Measurements from ENCODE around the gene ZCCHC4.
"Not testable (repeated sequence)": the region's sequence is repeated elsewhere in the genome, so short reads cannot be mapped to it uniquely, and the experiment has no call there.

The ZCCHC4 gene

DNA sequence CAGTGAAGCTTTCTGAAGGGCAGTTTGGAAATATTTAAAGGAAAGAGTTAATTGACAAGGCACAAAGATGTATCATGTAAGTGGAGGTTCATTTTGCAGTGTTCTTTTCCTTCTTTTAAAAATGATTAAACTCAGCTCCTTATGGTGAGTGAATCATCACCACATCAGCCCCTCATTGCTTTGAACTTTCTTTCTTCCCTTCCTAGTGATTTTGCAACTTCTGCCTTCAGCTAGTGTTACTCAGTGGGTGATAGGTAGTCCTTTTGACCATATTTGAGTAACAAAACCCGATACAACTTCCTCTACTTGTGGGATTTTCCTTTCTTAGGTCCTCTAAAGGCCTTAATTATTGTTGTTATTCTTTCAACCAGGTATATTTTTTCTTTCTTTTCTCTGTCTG, 8.2 kb downstream of the ZCCHC4 start:
- DNase-seq, result peak; percentile 63

DNA sequence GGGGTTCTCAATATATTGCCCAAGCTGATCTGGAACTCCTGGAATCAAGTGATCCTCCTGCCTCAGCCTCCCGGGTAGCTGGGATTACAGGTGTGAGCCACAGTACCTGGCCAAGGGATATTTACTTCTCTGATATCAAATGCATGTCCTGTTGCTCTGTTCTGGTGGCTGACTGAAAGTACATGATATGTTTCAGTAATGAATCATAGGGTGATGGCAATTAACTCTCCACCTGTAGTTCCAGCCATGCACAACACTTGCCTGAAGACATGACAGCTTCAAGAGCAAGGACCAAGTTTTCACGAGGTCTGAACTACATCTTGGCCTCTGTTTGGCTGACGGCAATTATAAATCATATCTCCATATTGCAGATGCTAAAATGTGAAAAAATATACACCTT, 9.1 kb downstream of the ZCCHC4 start:
- DNase-seq, result no peak

DNA sequence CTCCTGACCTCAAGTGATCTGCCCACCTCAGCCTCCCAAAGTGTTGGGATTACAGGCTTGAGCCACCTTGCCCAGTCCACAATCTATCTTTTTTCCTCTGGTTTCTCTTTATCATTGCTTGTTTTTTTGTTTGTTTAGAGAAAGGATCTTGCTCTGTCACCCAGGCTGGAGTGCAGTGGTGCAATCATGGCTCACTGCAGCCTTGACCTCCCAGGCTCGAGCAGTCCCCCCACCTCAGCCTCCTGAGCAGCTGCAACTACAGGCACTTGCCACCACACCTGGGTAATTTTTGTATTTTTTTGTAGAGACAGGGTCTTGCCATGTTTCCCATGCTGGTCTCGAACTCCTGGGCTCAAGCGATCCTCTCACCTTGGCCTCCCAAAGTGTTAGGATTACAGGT, 15.9 kb downstream of the ZCCHC4 start:
- not testable (repeated sequence) for DNase-seq

DNA sequence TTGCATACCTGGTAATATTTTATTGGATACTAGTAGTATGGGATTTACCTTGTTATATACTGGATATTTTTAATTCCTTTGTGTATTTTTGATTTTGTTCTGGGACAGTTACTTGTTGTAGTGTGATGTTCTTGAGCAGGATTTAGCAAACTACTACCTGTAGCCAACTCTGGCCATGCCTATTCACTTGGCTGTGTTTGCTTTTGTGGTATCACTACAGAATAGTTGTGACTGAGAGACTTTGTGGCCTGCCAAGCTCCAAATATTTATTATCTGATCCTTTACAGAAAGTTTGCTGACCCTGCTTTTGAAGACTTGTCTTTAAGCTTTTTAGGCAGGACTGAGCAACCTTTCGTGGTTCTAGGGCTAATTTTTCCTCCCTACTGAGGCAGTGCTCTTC, 17.8 kb downstream of the ZCCHC4 start:
- no peak for DNase-seq

DNA sequence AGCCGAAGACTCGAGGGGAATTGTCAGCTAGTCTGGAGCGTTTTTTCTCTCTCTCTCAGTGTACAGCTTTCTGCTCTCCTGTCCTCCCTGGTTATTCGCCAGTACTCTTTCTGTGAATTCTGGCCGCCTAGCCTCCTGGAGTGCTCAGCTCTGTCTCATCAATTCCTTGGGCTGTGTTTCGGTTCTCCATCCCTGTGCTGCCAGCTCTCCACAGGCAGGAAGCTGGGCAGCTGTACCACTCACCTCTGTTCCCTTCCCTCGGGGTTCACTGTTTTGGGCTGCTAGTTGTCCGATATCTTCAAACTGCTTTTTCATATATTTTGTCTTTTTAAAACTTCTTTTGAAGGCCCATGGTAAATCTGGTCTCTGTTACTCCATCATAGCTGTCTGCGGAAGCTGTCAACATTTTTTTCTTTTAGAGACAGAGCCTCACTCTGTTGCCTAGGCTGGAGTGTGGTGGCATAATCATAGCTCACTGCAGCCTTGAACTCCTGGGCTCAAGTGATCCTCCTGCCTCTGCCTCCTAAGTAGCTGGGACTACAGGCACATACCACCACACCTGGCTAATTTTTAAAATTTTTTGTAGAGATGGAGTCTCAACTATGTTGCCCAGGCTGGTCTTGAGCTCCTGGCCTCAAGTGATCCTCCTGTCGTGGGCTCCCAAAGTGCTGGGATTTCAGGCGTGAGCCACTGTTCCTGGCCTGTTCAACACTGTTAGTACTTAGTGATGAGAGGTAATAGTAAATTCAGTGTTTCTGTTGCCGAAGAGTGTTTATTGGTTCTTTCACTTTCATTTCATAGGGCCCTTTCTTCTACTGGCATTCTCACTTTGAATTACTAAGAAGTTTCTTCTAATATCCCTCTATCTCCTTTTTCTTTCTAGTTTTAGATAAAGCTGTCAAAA, 18.6 kb downstream of the ZCCHC4 start:
- DNase-seq, result no peak

DNA sequence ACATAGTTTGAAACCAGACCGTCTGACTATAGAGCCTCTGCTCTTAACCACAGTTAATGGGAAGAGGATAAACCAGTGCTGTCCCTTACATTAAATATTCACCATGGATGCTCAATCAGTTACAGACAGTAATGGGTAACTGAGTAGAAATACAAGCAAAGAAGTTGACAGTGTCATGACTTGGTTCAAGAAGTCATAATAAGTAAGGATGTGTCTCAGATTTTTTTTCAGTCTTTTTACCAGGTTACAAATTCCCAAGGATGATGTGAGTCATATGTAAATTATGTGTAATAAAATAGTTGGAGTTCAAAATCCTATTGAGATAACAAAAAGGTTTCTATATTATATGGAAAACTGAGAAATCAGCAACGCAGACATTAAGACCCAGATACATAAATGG, 31.1 kb downstream of the ZCCHC4 start:
- DNase-seq, result no peak

DNA sequence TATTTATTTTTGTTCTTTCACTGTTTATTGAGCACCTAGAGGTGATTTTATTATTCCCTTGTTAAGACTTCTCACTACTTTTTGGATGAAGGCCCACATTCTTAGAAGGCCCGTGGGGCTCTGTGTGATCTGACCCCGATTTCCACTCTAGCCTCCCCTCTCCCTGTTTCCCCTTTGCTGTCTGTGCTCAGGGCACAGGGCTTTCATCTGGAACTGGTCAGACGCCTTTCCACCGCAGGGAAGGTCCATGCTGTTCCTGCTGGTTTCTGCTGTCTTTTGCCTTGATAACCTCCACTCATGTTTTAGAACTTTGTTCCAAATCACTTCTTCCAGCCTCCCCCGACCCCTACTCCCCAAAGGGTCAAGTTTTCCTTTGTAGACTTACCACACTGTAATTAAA, 33.2 kb downstream of the ZCCHC4 start:
- DNase-seq, result no peak

DNA sequence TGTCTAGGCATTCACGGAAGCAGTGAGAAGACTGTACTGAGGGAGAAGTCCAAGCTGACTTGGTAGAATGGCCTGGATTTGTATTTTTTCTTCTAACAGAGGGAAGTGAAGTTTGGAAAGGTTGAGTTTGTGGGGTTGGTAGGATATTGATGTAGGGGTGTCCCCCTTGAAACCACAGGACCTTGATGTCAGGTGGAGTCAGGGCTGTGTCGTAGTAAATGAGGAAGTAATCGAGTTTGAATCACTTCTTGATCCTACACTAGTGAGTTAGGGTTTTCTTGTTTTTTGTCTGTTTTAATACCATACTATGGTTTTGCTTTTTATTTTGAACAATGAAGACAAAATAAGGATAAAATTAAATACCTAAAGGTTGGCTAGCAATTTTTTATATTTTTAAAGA, 34.3 kb downstream of the ZCCHC4 start:
- no peak for DNase-seq

DNA sequence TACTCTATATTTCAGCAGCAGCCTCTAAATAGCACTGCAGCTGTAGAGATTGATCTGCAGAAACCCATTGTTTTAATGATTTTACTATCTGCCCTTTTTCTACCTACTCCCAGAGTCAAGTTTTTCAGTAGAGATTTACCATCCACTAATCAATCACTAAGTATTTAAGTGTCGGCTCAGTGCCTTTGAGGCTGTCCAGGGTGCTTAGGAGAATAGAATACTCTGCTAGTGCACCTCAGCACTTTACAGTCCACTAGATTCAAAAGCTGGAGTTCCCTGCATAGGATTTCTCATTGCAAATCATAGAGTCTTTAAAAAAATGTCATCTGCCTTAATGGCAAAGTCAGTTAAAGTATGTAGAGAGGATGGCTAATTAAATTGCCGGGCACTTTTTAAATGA, 34.9 kb downstream of the ZCCHC4 start:
- DNase-seq, result no peak

DNA sequence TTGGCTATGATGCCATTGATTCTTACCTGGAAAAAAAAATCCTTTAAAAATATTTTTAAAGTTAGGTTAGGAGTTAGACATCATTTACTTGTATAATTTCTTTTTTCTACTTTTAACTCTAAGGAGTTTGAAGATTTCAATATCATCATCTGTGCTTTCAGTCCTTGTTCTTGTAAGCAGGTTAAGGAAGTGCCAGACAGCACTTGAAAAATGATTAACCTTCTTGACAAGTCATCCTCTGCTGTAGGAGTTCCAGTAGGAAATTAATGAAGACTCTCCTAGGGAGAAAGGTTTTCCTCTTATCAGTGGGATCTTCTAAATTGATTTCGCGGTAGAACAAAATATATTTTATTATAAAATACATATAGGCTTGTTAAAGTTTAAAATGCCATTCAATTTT, 35.4 kb downstream of the ZCCHC4 start:
- no peak for DNase-seq

DNA sequence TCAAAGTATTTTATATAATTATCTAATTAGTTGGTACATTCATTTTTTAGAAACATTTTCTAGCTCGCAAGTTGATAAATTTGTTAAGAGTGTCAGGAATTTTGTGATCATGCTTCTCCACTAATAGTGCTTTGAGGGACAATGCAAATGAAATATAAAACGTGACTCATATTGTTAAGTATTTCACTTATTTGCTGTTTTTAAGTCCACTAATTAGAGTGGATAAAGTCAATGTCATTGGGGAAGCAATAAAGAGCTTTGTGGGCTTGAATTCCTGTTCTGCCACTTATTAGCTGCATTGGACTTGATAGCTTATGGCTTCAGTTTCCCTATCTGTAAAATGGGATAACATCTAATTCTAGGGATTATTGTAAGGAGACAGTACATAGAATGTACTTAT, 38.0 kb downstream of the ZCCHC4 start:
- no peak for DNase-seq

DNA sequence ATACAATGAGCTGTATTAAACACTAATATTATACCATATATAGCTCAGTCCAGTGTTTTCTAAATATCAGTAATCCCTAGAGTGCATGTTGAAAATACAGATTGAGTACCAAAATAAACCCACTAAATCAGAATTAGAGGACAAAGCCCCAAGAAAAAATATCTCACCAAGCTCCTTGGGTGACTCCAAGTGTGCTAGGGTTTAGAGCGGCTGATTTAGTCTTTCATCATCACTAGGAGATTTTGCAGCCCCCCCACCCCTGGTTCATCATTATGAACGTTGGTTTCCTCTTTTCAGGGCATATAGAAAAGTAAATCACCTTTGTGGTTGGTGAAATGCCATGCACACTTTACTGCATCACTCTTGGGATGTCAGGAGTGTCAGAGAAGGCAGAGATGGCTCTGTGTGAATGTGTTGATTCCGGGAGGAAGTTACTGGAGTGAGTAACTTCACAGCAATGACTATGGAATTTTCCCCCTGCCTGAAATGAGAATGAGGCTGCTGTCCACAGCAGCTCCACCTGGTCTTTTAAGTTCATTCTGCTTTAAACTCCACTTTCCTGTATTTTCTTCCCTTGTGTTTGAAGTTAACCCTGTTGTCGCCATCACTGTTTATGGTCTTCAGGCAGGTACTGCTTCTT, 39.3 kb downstream of the ZCCHC4 start:
- no peak for DNase-seq

DNA sequence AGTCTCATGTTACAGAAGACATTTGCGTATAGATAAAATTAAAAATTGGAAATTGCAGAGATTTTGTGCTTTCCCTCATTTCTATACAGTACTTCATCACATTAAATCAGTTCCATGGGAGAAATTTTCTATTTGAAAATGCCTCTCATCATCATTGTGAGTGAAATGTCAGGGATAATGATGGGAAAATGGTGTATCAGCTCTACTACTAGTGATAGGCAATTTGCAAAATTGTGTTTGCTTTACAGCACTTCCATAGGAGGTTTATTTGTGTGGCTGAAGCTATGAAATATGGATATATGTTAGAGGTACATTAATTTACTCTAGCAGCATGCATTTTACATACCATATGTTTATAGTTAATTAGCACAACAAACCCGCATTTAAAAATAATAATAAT, 43.5 kb downstream of the ZCCHC4 start:
- DNase-seq, result no peak

DNA sequence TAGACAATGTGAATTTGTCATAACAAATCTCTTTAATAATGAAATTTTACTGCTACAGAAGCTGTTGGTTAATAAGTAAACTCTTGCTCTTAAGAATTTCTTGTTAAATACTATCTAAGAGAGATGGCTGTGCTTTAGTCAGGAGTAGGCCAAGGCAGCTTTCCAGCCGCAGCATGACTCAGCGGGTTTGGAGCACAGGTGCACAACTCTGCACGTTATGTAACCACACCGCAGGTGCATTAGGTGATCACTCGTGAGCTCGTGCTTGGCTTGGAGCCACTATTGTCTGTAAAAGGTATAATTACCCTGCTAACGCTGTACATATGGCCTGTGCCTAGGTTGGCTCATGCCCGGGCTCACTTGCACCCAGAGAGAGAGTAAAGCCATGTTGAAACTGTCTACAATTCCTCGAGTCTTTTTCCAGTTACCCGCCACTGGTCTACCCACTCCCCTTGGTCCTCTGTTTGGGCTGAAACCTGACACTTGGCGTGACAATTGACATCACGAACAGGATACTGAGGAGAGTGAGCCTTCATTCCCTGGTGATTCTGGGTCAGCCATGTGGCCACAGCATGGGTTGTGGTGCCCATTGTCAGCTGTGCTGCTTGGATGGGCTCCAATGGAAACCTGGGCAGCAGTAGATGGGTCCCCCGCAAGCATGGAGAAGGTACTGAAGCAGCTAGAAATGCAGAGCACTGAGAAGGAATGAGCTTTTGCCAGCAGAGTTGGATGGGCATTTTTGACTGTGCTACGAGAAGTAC, 46.1 kb downstream of the ZCCHC4 start:
- no peak for DNase-seq

DNA sequence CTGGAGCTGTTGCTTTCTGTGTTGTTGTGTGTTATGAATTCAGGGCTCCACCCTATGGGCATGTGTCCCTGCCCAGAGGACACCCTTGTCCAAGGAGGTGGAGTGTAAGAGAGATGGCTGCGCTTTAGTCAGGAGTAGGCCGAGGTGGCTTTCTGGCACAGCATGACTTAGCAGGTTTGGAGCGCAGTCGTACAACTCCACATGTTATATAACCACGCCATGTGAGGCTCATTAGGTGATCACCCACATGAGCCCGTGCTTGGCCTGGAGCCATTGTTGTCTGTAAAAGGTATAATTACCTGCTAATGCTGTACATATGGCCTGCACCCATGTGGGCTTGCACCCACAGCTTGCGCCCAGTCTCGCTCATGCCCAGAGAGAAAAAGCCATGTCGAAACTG, 48.7 kb downstream of the ZCCHC4 start:
- DNase-seq, result no peak

DNA sequence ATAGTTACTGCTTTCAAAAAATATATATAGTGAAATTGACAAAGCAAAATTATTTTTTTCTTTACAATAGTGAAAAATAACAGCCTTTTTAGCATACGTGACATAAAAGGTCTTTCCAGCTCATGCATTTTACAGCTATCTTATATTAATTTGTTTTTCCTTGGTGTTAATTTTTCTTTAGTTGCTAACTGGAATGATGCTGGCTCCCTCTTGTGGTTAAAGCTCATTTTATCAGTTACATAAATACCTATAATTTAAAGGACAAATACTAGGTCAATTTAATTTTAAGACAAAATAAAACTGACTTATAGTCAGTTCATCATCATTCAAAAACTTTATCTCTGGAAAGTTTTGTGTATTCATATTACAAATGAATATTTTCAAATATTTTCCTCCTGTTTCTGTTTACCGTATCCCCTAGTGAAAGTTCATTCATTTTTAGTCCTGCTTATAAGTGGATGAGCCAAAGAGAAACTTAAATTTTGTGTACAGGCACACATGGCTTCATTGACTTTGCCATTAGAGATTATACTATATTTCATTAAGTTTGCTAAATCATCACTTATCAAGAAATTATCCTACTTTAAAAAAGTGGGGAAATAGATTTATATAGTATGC, 54.5 kb downstream of the ZCCHC4 start:
- DNase-seq, result peak; percentile 24

DNA sequence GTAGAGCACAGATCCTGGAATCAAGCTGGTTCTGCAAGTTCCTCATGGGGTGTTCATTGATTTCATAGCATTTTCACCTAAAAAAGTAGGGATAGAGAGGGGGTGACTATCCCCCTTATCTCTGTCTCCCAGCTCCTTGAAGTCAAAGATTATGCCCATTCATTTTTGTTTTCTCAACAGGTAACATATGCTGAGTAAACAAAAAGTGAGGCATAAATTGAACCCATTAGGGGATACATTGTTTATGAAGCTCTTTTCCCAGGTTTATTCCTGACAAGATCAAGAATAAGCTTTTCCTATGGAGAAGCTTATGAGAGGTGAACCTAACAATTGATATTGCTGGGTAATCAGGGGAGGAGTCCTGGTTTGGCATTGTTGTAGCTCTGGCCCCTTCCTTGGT, 55.3 kb downstream of the ZCCHC4 start:
- DNase-seq, result no peak

DNA sequence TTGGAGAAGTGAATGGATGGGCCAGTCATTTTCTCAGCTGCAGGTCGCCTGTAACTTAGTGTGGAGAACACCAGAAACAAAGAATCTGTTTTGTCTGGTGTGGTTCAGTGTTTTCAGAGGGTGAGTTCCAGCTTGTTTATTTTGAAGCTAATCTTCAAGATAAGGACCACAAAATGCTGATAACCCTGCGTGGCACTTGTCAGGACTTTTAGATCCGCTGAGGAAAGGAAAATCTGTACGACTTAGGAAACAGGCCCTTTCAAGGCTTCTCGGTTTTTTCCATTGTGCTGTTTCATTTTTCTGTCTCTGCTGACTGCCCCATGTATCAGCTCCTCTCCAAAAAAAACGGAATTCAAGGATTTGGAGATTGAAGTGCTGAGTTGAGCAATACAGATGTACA, 55.7 kb downstream of the ZCCHC4 start:
- no peak for DNase-seq

DNA sequence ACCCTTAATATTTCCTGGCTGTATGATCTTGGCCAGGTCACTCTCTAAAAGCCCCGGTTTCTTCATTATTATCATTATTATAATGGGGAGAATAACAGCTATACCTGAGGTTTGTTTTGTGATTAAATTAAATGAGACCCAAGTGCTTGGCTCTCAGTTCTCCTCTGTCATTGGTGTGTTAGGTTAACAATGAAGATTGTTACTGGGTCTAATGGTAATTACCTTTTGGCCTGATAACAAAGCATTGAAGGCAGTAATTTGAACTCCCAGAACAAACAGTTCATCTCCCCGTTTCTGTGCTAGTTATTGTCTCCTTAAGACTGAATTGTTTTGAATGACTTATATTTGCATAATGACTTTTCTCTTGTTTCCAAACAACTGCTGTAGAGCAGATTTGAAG, 57.7 kb downstream of the ZCCHC4 start:
- DNase-seq, result no peak

DNA sequence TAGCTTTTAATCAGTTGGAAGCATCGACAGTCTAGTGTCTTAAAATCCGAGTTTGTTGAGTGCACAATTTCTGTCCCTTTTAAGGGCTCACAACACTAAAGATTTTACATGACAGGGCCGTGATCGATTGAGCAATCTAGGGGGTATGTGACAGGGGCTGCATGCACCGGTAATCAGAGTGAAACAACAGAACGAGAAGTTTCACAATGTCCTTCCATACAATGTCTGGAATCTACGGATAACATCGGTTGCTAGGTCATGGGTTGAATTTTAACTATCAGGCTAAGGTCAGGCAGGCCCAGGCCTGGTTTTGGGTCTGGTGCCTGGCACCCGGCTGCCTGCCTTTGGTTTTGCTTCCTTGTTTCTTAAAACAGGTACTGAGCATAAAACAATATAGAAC, 60.0 kb downstream of the ZCCHC4 start:
- DNase-seq, result peak; percentile 32

DNA sequence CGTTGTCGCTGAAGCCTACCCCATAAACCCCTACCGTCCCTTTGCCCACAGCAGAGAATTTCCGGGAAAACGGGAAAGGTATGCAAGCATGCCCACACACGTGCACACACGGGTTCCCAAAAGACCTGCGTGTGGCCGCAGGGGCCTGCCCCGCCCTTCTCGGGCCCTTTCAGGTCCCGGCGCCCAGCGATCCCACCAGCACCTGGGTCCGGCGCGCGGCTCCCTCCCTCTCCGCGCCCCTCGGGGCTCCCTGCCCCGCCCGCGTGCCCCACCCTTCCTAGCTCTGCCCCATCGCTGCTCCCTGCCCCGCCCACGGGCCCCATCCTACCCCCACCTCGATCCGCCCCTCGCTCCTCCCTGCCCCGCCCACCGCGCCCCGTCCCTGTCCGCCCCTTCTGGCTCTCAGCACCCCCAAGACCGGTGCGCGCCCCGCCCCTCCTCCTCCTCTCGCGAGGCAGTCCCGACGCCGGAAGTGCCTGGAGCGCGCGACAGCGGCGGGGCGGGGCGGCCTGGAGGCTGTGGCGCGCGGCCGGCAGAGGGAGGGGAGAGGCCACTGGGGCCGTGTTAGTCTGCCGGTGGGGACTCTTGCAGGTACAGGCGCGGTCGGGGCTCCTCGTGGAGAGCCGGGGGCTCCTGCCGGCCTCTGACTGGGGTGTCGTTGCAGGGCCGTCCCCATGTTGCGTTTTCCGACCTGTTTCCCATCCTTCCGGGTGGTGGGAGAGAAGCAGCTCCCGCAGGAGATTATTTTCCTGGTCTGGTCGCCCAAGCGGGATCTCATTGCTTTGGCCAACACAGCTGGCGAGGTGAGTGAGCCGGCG, 64.4 kb downstream of the ZCCHC4 start, which contains the start of gene ANAPC4:
Gene ANAPC4 (plus strand): TSS at position 510 of the 818 bp plus-strand sequence. CDS start 165 bp downstream, at position 675.
- peak; percentile 76 for DNase-seq

Measured in GF-D8 (cell line).